PC-9 (cell line): ENCODE results near the gene EPDR1. TPM values are rescaled to one million over a fixed set of nuclear protein-coding genes. Genes with fewer than 3 reads are reported as not detected.

Source experiments
- BruUV-seq: library from RNA; stranded (reverse); fragments of 400-500 nt; replicated peaks from 2 replicates; lab custom pipeline; 2021; lab: Mats Ljungman, UMichigan
- CTCF ChIA-PET: fragments of 300-600 bp; sonication (Branson Sonifier 250); formaldehyde crosslinking; loops from one replicate; lab custom pipeline; 2022; ENCODE audit warnings: antibody characterized with exemption; lab: Charles Lee
- POLR2A ChIA-PET: fragments of 300-600 bp; sonication (Branson Sonifier 250); formaldehyde crosslinking; loops from one replicate; lab custom pipeline; 2022; ENCODE audit warnings: antibody characterized with exemption; ENCODE audit not compliant: unreplicated experiment; lab: Charles Lee
- DNase-seq, 2 experiments: peaks; one replicate each; pipeline versions ENCODE4 v3.0.0 to v3.0.0-alpha.2; 2015 to 2022; ENCODE audit warnings: mixed read lengths in 1 of 2
- H2AFZ ChIP-seq: fragments of 200-600 bp; sonication (generic); 2 replicates; pipeline ENCODE4 v1.8.1; 2017; ENCODE audit warnings: antibody characterized with exemption
- H3F3A ChIP-seq: fragments of 200-600 bp; sonication (generic); 2 replicates; pipeline ENCODE4 v1.8.1; 2017; ENCODE audit warnings: antibody characterized with exemption, mild to moderate bottlenecking, low read depth; ENCODE audit not compliant: insufficient read depth
- H3K27ac ChIP-seq: fragments of 200-600 bp; sonication (generic); 2 replicates; pipeline ENCODE4 v1.6.1; 2016; ENCODE audit warnings: mixed run types
- H3K27me3 ChIP-seq: fragments of 200-600 bp; sonication (generic); 2 replicates; pipeline ENCODE4 v1.6.1; 2016; ENCODE audit warnings: low read depth, mixed run types; ENCODE audit not compliant: insufficient read depth
- H3K36me3 ChIP-seq: fragments of 200-600 bp; sonication (generic); 2 replicates; pipeline ENCODE4 v1.6.1; 2016; ENCODE audit warnings: low read depth, mixed run types
- H3K4me1 ChIP-seq: fragments of 200-600 bp; sonication (generic); replicated peaks from 2 replicates; pipeline ENCODE4 v1.6.1; 2016; ENCODE audit warnings: mixed run types; ENCODE audit not compliant: insufficient read depth
- H3K4me2 ChIP-seq: fragments of 200-600 bp; sonication (generic); 2 replicates; pipeline ENCODE4 v1.6.1; 2017; ENCODE audit warnings: mixed run types
- H3K4me3 ChIP-seq: fragments of 200-600 bp; sonication (generic); 2 replicates; pipeline ENCODE4 v1.6.1; 2016; ENCODE audit warnings: mixed run types
- H3K79me2 ChIP-seq: fragments of 200-600 bp; sonication (generic); 2 replicates; pipeline ENCODE4 v1.6.1; 2017; ENCODE audit warnings: low read depth, mixed run types
- H3K9me2 ChIP-seq: fragments of 200-600 bp; sonication (generic); 2 replicates; pipeline ENCODE4 v1.8.1; 2017; ENCODE audit warnings: mild to moderate bottlenecking; ENCODE audit not compliant: insufficient read depth
- H3K9me3 ChIP-seq: fragments of 200-600 bp; sonication (generic); 2 replicates; pipeline ENCODE4 v1.8.1; 2016; ENCODE audit warnings: low read depth; ENCODE audit not compliant: insufficient read depth
- H4K20me1 ChIP-seq: fragments of 200-600 bp; sonication (generic); 2 replicates; pipeline ENCODE4 v1.8.1; 2017; ENCODE audit not compliant: insufficient read depth
- CTCF ChIP-seq: fragments of 200-600 bp; sonication (generic); conservative IDR thresholded peaks from 2 replicates; pipeline ENCODE4 v1.6.1; 2017; ENCODE audit warnings: mixed run types, antibody characterized with exemption, mild to moderate bottlenecking, moderate library complexity
- EZH2 ChIP-seq: fragments of 200-600 bp; sonication (generic); IDR thresholded peaks from 2 replicates; pipeline ENCODE4 v1.8.0; 2017; ENCODE audit warnings: antibody characterized with exemption, low read depth
- intact Hi-C: fragments of 100-400 bp; cut with micrococcal nuclease; formaldehyde crosslinking; loops from one replicate; pipeline ENCODE4 v1.10.0; 2022; ENCODE audit not compliant: unreplicated experiment
- total RNA-seq: library from RNA; stranded (reverse); gene quantifications from 2 replicates; pipeline ENCODE4 v1.2.3, GENCODE V29; 2021

Gene EPDR1
- total RNA-seq, 1 experiment from 2014 or later: 3.3 TPM

- no peak for TF ChIP-seq CTCF
- TF ChIP-seq EZH2: no peak
- H3K27me3 ChIP-seq: 0 out of 2 replicates have a peak, but pooled peaks cover 6% of the 10 kb centered on the region
- H3K4me2 ChIP-seq: no peak overlapping the region
- intact Hi-C loops: no loop called here
- no peaks in the 10 kb centered on the region for H3K9me2 ChIP-seq
- BruUV-seq: no TSS peak
- no peaks in the 10 kb centered on the region for H3K36me3 ChIP-seq
- no peaks in the 10 kb centered on the region for H3F3A ChIP-seq
- H4K20me1 ChIP-seq: no peaks in the 10 kb centered on the region
- H3K27ac ChIP-seq: no peak overlapping the region
- no peak overlapping the region for H2AFZ ChIP-seq
- no peaks in the 10 kb centered on the region for H3K4me1 ChIP-seq
- ChIA-PET CTCF (no interaction called here), POLR2A (no interaction called here)
- no peaks in the 10 kb centered on the region for H3K79me2 ChIP-seq
- H3K4me3 ChIP-seq: no peak overlapping the region
- no peak for DNase-seq
- no peaks in the 10 kb centered on the region for H3K9me3 ChIP-seq
Measured at GRCh38 chr7:37932543-37932942, 12.1 kb downstream of the EPDR1 start.

GRCh38 chr7:37933018-37933566, 12.7 kb downstream of the EPDR1 start:
- H4K20me1 ChIP-seq: no peaks in the 10 kb centered on the region
- no peak for TF ChIP-seq CTCF
- TF ChIP-seq EZH2: no peak
- POLR2A ChIA-PET: no interaction called here
- no peak overlapping the region for H3K4me2 ChIP-seq
- no peaks in the 10 kb centered on the region for H3K79me2 ChIP-seq
- no peaks in the 10 kb centered on the region for H3K4me1 ChIP-seq
- H3K4me3 ChIP-seq: no peak overlapping the region
- H2AFZ ChIP-seq: no peak overlapping the region
- CTCF ChIA-PET: no interaction called here
- BruUV-seq: no TSS peak
- no peak overlapping the region for H3K27ac ChIP-seq
- H3K9me2 ChIP-seq: no peaks in the 10 kb centered on the region
- H3F3A ChIP-seq: no peaks in the 10 kb centered on the region
- H3K9me3 ChIP-seq: no peaks in the 10 kb centered on the region
- H3K27me3 ChIP-seq: 0 out of 2 replicates have a peak, but pooled peaks cover 6% of the 10 kb centered on the region
- no peak for DNase-seq
- H3K36me3 ChIP-seq: no peaks in the 10 kb centered on the region
- intact Hi-C loops: no loop called here

GRCh38 chr7:37942934-37943610, 22.6 kb downstream of the EPDR1 start:
- intact Hi-C loops: no loop called here
- H3K4me1 ChIP-seq: no peaks in the 10 kb centered on the region
- no peaks in the 10 kb centered on the region for H3K9me2 ChIP-seq
- H3K4me3 ChIP-seq: no peak overlapping the region
- no peak overlapping the region for H3K27ac ChIP-seq
- H2AFZ ChIP-seq: no peak overlapping the region
- ChIA-PET CTCF (interaction anchor here (0.7 kb wide), 1 partner anchor 432 kb away, joined by 5 read pairs; no protein-coding TSS in a partner anchor), POLR2A (no interaction called here)
- no peak overlapping the region for H3K4me2 ChIP-seq
- no TSS peak for BruUV-seq
- no peaks in the 10 kb centered on the region for H3F3A ChIP-seq
- no peaks in the 10 kb centered on the region for H3K27me3 ChIP-seq
- H3K36me3 ChIP-seq: no peaks in the 10 kb centered on the region
- no peaks in the 10 kb centered on the region for H3K9me3 ChIP-seq
- no peak for DNase-seq
- H3K79me2 ChIP-seq: no peaks in the 10 kb centered on the region
- H4K20me1 ChIP-seq: no peaks in the 10 kb centered on the region; the same call in 1 of the 2 replicates
- TF ChIP-seq CTCF: no peak
- TF ChIP-seq EZH2: no peak
